Panc1 (cell line): ENCODE measurements around the gene PGS1. TPM values are rescaled to one million over a fixed set of nuclear protein-coding genes. Genes with fewer than 3 reads are reported as not detected.

ENCODE experiments used
- ATAC-seq: fragments of 200-7000 bp; cut with Tn5 transposase; 2 replicates; pipeline ENCODE4 v1.9.1; 2020; ENCODE audit warnings: mild to moderate bottlenecking, moderate library complexity
- BruUV-seq: library from RNA; stranded (reverse); fragments of 400-500 nt; replicated peaks from 2 replicates; lab custom pipeline; 2021; lab: Mats Ljungman, UMichigan
- CTCF ChIA-PET: fragments of 300-600 bp; sonication (Branson Sonifier 250); formaldehyde crosslinking; loops from one replicate; lab custom pipeline; 2022; ENCODE audit warnings: antibody characterized with exemption; lab: Charles Lee
- POLR2A ChIA-PET: fragments of 300-600 bp; sonication (Branson Sonifier 250); formaldehyde crosslinking; loops from one replicate; lab custom pipeline; 2022; ENCODE audit warnings: antibody characterized with exemption; lab: Charles Lee
- DNase-seq: peaks from one replicate; pipeline ENCODE4 v3.0.0-alpha.2; 2010; ENCODE audit warnings: low read depth, low spot score
- H3K27ac ChIP-seq: 2 replicates; pipeline ENCODE4 v1.5.1; 2011; ENCODE audit warnings: mild to moderate bottlenecking, low read length, inconsistent platforms
- H3K27me3 ChIP-seq: fragments of 200-500 bp; sonication (Bioruptor generic); 2 replicates; pipeline ENCODE4 v1.6.0; 2014; ENCODE audit warnings: low read length, inconsistent platforms; ENCODE audit not compliant: control insufficient read depth, insufficient read depth
- H3K36me3 ChIP-seq: fragments of 200-500 bp; sonication (Bioruptor generic); 2 replicates; pipeline ENCODE4 v1.5.1; 2014; ENCODE audit warnings: inconsistent platforms, mild to moderate bottlenecking, low read length, moderate library complexity; ENCODE audit not compliant: control insufficient read depth, insufficient read depth
- H3K4me1 ChIP-seq: 2 replicates; pipeline ENCODE4 v1.5.1; 2011; ENCODE audit warnings: inconsistent platforms, mild to moderate bottlenecking, low read length, moderate library complexity; ENCODE audit not compliant: control insufficient read depth, insufficient read depth
- H3K4me3 ChIP-seq, 2 experiments: 2 replicates each; pipeline ENCODE4 v1.5.1; 2011 to 2012; ENCODE audit warnings: low read depth in 2 of 2, low read length in 2 of 2, mild to moderate bottlenecking in 2 of 2, inconsistent platforms in 1 of 2, moderate library complexity in 1 of 2
- H3K9me3 ChIP-seq: fragments of 200-500 bp; sonication (Bioruptor generic); 2 replicates; pipeline ENCODE4 v1.5.1; 2014; ENCODE audit warnings: low read depth, mild to moderate bottlenecking, inconsistent platforms, low read length, moderate library complexity; ENCODE audit not compliant: control insufficient read depth, insufficient read depth
- POLR2AphosphoS5 ChIP-seq: IDR thresholded peaks from 2 replicates; pipeline ENCODE4 v1.6.1; 2012; ENCODE audit warnings: mild to moderate bottlenecking, low read depth, low read length, moderate library complexity
- SIN3A ChIP-seq: IDR thresholded peaks from 2 replicates; pipeline ENCODE4 v1.6.1; 2012; ENCODE audit warnings: low read depth, mild to moderate bottlenecking, low read length, moderate library complexity, borderline replicate concordance; ENCODE audit not compliant: insufficient read depth
- TCF7L2 ChIP-seq: IDR thresholded peaks from 2 replicates; pipeline ENCODE4 v1.6.1; 2011; ENCODE audit warnings: mild to moderate bottlenecking, low read depth, low read length, inconsistent platforms
- in situ Hi-C: cut with HindIII; loops from 2 replicates; pipeline ENCODE4 v1.10.0; 2016; ENCODE audit warnings: low sequenced_read_pairs, low pct_unique_long_range_greater_than_20kb
- intact Hi-C: fragments of 100-400 bp; cut with micrococcal nuclease; formaldehyde crosslinking; loops from one replicate; pipeline ENCODE4 v1.10.0; 2022; ENCODE audit not compliant: unreplicated experiment
- total RNA-seq: library from RNA; stranded (reverse); gene quantifications from one replicate; pipeline ENCODE4 v1.2.1, GENCODE V29; 2021; ENCODE audit not compliant: unreplicated experiment
- TF ChIP-seq, protein P1 (sequence below): fragments of 450-650 bp; IDR thresholded peaks from 2 replicates; pipeline ENCODE4 v1.5.1; 2017; ENCODE audit warnings: mild to moderate bottlenecking
- TF ChIP-seq, protein P2 (sequence below), 2 experiments: IDR thresholded peaks; 2 replicates each; pipeline ENCODE4 v1.6.1; 2011 to 2012; ENCODE audit warnings: low read depth in 2 of 2, control low read depth in 1 of 2, low read length in 1 of 2, mild to moderate bottlenecking in 1 of 2, moderate library complexity in 1 of 2; ENCODE audit not compliant: insufficient read depth in 1 of 2

Gene PGS1
- total RNA-seq, 1 experiment from 2014 or later = 47.5 TPM

DNA sequence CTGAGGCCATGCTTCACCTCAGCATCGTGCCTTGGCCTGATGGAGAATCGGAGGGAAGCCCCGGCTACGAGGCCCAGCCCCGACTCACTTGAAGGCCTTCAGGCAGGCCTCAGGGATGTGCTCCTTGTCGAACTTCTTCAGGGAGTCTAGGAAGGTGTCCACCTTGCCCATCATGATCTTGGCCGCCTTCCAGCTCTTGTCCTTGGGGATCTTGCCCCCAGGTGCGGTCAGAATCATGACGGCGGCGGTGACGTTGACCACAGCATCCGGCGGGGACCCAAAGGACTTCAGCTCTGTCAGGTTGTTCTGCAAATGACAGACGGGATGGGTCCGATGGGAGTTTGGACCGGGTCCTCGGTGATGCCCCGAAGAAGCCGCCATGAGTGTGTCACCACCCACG, 81.2 kb downstream of the PGS1 start:
- no peak for DNase-seq
- Histone ChIP-seq H3K27me3 (no peaks in the 10 kb centered on the region; the same call in 1 of the 2 replicates), H3K27ac (no peak overlapping the region), H3K36me3 (no peaks in the 10 kb centered on the region), H3K4me3 (no peak overlapping the region), H3K9me3 (no peaks in the 10 kb centered on the region), H3K4me1 (no peaks in the 10 kb centered on the region)
- no peak for ATAC-seq
- no peak for TF ChIP-seq POLR2AphosphoS5
- no peak for TF ChIP-seq TCF7L2
- TF ChIP-seq SIN3A = no peak
- TF ChIP-seq, protein P1, sequence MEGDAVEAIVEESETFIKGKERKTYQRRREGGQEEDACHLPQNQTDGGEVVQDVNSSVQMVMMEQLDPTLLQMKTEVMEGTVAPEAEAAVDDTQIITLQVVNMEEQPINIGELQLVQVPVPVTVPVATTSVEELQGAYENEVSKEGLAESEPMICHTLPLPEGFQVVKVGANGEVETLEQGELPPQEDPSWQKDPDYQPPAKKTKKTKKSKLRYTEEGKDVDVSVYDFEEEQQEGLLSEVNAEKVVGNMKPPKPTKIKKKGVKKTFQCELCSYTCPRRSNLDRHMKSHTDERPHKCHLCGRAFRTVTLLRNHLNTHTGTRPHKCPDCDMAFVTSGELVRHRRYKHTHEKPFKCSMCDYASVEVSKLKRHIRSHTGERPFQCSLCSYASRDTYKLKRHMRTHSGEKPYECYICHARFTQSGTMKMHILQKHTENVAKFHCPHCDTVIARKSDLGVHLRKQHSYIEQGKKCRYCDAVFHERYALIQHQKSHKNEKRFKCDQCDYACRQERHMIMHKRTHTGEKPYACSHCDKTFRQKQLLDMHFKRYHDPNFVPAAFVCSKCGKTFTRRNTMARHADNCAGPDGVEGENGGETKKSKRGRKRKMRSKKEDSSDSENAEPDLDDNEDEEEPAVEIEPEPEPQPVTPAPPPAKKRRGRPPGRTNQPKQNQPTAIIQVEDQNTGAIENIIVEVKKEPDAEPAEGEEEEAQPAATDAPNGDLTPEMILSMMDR = no peak
- TF ChIP-seq, protein P2, sequence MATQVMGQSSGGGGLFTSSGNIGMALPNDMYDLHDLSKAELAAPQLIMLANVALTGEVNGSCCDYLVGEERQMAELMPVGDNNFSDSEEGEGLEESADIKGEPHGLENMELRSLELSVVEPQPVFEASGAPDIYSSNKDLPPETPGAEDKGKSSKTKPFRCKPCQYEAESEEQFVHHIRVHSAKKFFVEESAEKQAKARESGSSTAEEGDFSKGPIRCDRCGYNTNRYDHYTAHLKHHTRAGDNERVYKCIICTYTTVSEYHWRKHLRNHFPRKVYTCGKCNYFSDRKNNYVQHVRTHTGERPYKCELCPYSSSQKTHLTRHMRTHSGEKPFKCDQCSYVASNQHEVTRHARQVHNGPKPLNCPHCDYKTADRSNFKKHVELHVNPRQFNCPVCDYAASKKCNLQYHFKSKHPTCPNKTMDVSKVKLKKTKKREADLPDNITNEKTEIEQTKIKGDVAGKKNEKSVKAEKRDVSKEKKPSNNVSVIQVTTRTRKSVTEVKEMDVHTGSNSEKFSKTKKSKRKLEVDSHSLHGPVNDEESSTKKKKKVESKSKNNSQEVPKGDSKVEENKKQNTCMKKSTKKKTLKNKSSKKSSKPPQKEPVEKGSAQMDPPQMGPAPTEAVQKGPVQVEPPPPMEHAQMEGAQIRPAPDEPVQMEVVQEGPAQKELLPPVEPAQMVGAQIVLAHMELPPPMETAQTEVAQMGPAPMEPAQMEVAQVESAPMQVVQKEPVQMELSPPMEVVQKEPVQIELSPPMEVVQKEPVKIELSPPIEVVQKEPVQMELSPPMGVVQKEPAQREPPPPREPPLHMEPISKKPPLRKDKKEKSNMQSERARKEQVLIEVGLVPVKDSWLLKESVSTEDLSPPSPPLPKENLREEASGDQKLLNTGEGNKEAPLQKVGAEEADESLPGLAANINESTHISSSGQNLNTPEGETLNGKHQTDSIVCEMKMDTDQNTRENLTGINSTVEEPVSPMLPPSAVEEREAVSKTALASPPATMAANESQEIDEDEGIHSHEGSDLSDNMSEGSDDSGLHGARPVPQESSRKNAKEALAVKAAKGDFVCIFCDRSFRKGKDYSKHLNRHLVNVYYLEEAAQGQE (IDR thresholded peaks at IDR 0.05; ENCODE audit: insufficient read depth in 1 of 2, low read depth in 2 of 2, low read length in 1 of 2) = no peak
- CTCF ChIA-PET = no interaction called here
- no TSS peak for BruUV-seq
- POLR2A ChIA-PET = no interaction called here
- in situ Hi-C loops = no loop called here
- intact Hi-C loops = no loop called here

DNA sequence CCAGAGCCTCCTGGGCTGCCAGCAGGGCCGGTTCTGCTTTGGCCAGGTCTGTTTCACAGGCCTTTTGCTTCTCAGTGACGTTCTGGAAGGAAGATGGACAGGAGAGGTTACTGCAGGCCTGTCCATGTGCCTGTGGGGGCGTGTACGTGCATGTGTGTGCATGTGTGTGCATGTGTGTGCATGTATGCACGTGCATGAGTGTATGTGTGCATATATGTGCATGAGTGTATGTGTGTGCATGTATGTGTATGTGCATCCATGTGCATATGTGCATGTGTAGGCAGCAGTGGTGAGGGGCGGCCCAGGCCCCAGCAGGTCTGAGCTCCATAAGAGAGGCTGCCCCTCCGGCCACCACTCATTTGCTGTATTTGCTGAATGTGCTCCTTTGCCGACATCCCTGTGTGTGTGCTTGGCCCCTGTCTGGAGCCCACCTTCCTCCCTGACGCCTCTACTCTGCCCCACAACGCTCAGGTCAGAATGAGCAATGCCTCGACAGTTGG, 81.8 kb downstream of the PGS1 start:
- DNase-seq = no peak
- intact Hi-C loops = no loop called here
- Histone ChIP-seq H3K27me3 (no peaks in the 10 kb centered on the region; the same call in 1 of the 2 replicates), H3K9me3 (no peaks in the 10 kb centered on the region), H3K36me3 (no peaks in the 10 kb centered on the region), H3K4me1 (no peaks in the 10 kb centered on the region), H3K27ac (no peak overlapping the region), H3K4me3 (no peak overlapping the region)
- POLR2A ChIA-PET = no interaction called here
- no peak for ATAC-seq
- in situ Hi-C loops = no loop called here
- CTCF ChIA-PET = interaction anchor here (0.5 kb wide), 1 partner anchor 14 kb away, joined by 4 read pairs; no protein-coding TSS in a partner anchor
- TF ChIP-seq SIN3A (no peak), POLR2AphosphoS5 (no peak)
- BruUV-seq = no TSS peak
